IMR-90 (cell line): ENCODE data around the gene RGN. TPM values are rescaled to one million over a fixed set of nuclear protein-coding genes. Genes with fewer than 3 reads are reported as not detected.

Source experiments
- ATAC-seq: fragments of 200-7000 bp; cut with Tn5 transposase; 2 replicates; pipeline ENCODE4 v1.9.1; 2020; ENCODE audit warnings: low read depth, mild to moderate bottlenecking, moderate library complexity
- BruUV-seq: library from RNA; stranded (reverse); fragments of 400-500 nt; replicated peaks from 2 replicates; lab custom pipeline; 2021; lab: Mats Ljungman, UMichigan
- CTCF ChIA-PET: fragments of 300-600 bp; formaldehyde crosslinking; extraction: SDS; loops from one replicate; lab custom pipeline; 2021; ENCODE audit warnings: antibody characterized with exemption; lab: Yijun Ruan, JAX
- POLR2A ChIA-PET: fragments of 300-600 bp; sonication (Branson Sonifier 250); formaldehyde crosslinking; loops from one replicate; lab custom pipeline; 2022; ENCODE audit warnings: antibody characterized with exemption; ENCODE audit not compliant: unreplicated experiment; lab: Charles Lee
- DNase-seq: peaks from one replicate; pipeline ENCODE4 v3.0.0; 2013
- H2AFZ ChIP-seq: replicated peaks from 2 replicates; pipeline ENCODE3; 2013; ENCODE audit warnings: low read length, mild to moderate bottlenecking; ENCODE audit not compliant: poor library complexity
- H2AK5ac ChIP-seq: 2 replicates; pipeline ENCODE4 v1.6.1; 2013; ENCODE audit warnings: low read depth, low read length, inconsistent platforms
- H2AK9ac ChIP-seq: replicated peaks from 2 replicates; pipeline ENCODE3; 2013; ENCODE audit warnings: mild to moderate bottlenecking, low read depth, low read length, moderate library complexity; ENCODE audit not compliant: poor library complexity
- H2BK120ac ChIP-seq: 2 replicates; pipeline ENCODE4 v1.6.1; 2013; ENCODE audit warnings: low read depth, low read length, inconsistent platforms
- H2BK15ac ChIP-seq: 3 replicates; pipeline ENCODE4 v1.6.1; 2013; ENCODE audit warnings: low read depth, low read length, inconsistent platforms
- H2BK20ac ChIP-seq: 2 replicates; pipeline ENCODE4 v1.6.1; 2013; ENCODE audit warnings: low read depth, mild to moderate bottlenecking, inconsistent platforms, low read length, moderate library complexity
- H2BK5ac ChIP-seq: 2 replicates; pipeline ENCODE4 v1.6.1; 2013; ENCODE audit warnings: mild to moderate bottlenecking, low read depth, low read length, inconsistent platforms; ENCODE audit not compliant: poor library complexity, severe bottlenecking
- H3K14ac ChIP-seq: replicated peaks from 2 replicates; pipeline ENCODE4 v1.6.1; 2013; ENCODE audit warnings: low read depth, low read length, inconsistent platforms
- H3K18ac ChIP-seq: 2 replicates; pipeline ENCODE4 v1.6.1; 2013; ENCODE audit warnings: low read depth, low read length, control low read depth
- H3K23ac ChIP-seq: 2 replicates; pipeline ENCODE4 v1.6.1; 2013; ENCODE audit warnings: low read depth, low read length, inconsistent platforms
- H3K27ac ChIP-seq: 2 replicates; pipeline ENCODE4 v1.5.1; 2013; ENCODE audit warnings: mild to moderate bottlenecking, control low read depth, low read length; ENCODE audit not compliant: insufficient read depth
- H3K27me3 ChIP-seq: 2 replicates; pipeline ENCODE4 v1.6.1; 2013; ENCODE audit warnings: low read length; ENCODE audit not compliant: control insufficient read depth, insufficient read depth
- H3K36me3 ChIP-seq: 2 replicates; pipeline ENCODE4 v1.6.1; 2013; ENCODE audit warnings: low read length, mixed read lengths; ENCODE audit not compliant: control insufficient read depth, insufficient read depth
- H3K4ac ChIP-seq: 2 replicates; pipeline ENCODE4 v1.6.1; 2013; ENCODE audit warnings: low read depth, low read length, inconsistent platforms
- H3K4me1 ChIP-seq: 2 replicates; pipeline ENCODE4 v1.6.1; 2013; ENCODE audit warnings: low read length, mixed read lengths; ENCODE audit not compliant: control insufficient read depth, insufficient read depth
- H3K4me2 ChIP-seq: 2 replicates; pipeline ENCODE4 v1.6.1; 2013; ENCODE audit warnings: low read depth, mild to moderate bottlenecking, control low read depth, low read length, moderate library complexity
- H3K4me3 ChIP-seq: 2 replicates; pipeline ENCODE4 v1.5.1; 2013; ENCODE audit warnings: low read depth, mild to moderate bottlenecking, control low read depth, low read length, moderate library complexity; ENCODE audit not compliant: insufficient read depth
- H3K56ac ChIP-seq: 2 replicates; pipeline ENCODE4 v1.6.1; 2013; ENCODE audit warnings: low read length, inconsistent platforms; ENCODE audit not compliant: insufficient read depth; ENCODE audit errors: extremely low read depth
- H3K79me1 ChIP-seq, 2 experiments: 2 replicates each; pipeline ENCODE4 v1.6.1; 2013; ENCODE audit warnings: low read length in 2 of 2, inconsistent platforms in 1 of 2, low read depth in 1 of 2
- H3K9ac ChIP-seq: 2 replicates; pipeline ENCODE4 v1.6.1; 2013; ENCODE audit warnings: low read depth, low read length, control low read depth
- H3K9me1 ChIP-seq: 2 replicates; pipeline ENCODE4 v1.6.1; 2013; ENCODE audit warnings: low read length, inconsistent platforms; ENCODE audit not compliant: insufficient read depth
- H3K9me3 ChIP-seq: 2 replicates; pipeline ENCODE4 v1.6.1; 2013; ENCODE audit warnings: low read length; ENCODE audit not compliant: control insufficient read depth, insufficient read depth
- H4K20me1 ChIP-seq: 2 replicates; pipeline ENCODE4 v1.6.1; 2013; ENCODE audit warnings: low read length, inconsistent platforms; ENCODE audit not compliant: insufficient read depth
- H4K5ac ChIP-seq: 2 replicates; pipeline ENCODE4 v1.6.1; 2013; ENCODE audit warnings: mild to moderate bottlenecking, low read depth, low read length, control low read depth
- H4K8ac ChIP-seq, 2 experiments: 2 replicates each; pipeline ENCODE4 v1.6.1; 2013; ENCODE audit warnings: low read depth in 2 of 2, low read length in 2 of 2, control low read depth in 1 of 2, inconsistent platforms in 1 of 2
- H4K91ac ChIP-seq: 2 replicates; pipeline ENCODE4 v1.6.1; 2013; ENCODE audit warnings: low read depth, low read length, inconsistent platforms; ENCODE audit not compliant: insufficient read depth
- BHLHE40 ChIP-seq: fragments of 150-350 bp; IDR thresholded peaks from 2 replicates; pipeline ENCODE4 v1.6.1; 2016; ENCODE audit warnings: mild to moderate bottlenecking, low read depth, low read length
- CEBPB ChIP-seq: IDR thresholded peaks from 2 replicates; pipeline ENCODE4 v1.6.1; 2012; ENCODE audit warnings: low read depth, low read length, improper control_type of control experiment
- CHD1 ChIP-seq: IDR thresholded peaks from 2 replicates; pipeline ENCODE4 v1.6.1; 2012; ENCODE audit warnings: low read depth, low read length, improper control_type of control experiment
- CTCF ChIP-seq: conservative IDR thresholded peaks from 2 replicates; pipeline ENCODE4 v1.5.1; 2012; ENCODE audit warnings: mild to moderate bottlenecking, low read depth, low read length, improper control_type of control experiment
- FOS ChIP-seq: fragments of 150-350 bp; IDR thresholded peaks from 2 replicates; pipeline ENCODE4 v1.6.1; 2016; ENCODE audit warnings: low read depth, low read length
- MAFK ChIP-seq: IDR thresholded peaks from 2 replicates; pipeline ENCODE4 v1.6.1; 2012; ENCODE audit warnings: low read depth, low read length, improper control_type of control experiment
- MAZ ChIP-seq: IDR thresholded peaks from 2 replicates; pipeline ENCODE4 v1.6.1; 2012; ENCODE audit warnings: low read depth, mild to moderate bottlenecking, low read length, improper control_type of control experiment, moderate library complexity, borderline replicate concordance
- MXI1 ChIP-seq: IDR thresholded peaks from 2 replicates; pipeline ENCODE4 v1.6.1; 2012; ENCODE audit warnings: low read depth, mild to moderate bottlenecking, low read length, moderate library complexity, borderline replicate concordance
- NFE2L2 ChIP-seq: fragments of 150-350 bp; IDR thresholded peaks from 2 replicates; pipeline ENCODE4 v1.6.1; 2016; ENCODE audit warnings: low read depth, mild to moderate bottlenecking, low read length
- POLR2A ChIP-seq: IDR thresholded peaks from 2 replicates; pipeline ENCODE4 v1.6.1; 2012; ENCODE audit warnings: mild to moderate bottlenecking, low read depth, low read length
- RAD21 ChIP-seq: IDR thresholded peaks from 2 replicates; pipeline ENCODE4 v1.6.1; 2012; ENCODE audit warnings: low read length, improper control_type of control experiment
- RCOR1 ChIP-seq: IDR thresholded peaks from 2 replicates; pipeline ENCODE4 v1.6.1; 2012; ENCODE audit warnings: mild to moderate bottlenecking, low read length, improper control_type of control experiment; ENCODE audit not compliant: insufficient replicate concordance
- RFX5 ChIP-seq: IDR thresholded peaks from 2 replicates; pipeline ENCODE4 v1.8.0; 2012; ENCODE audit warnings: low read depth, mild to moderate bottlenecking, low read length, moderate library complexity
- SMC3 ChIP-seq: fragments of 150-350 bp; IDR thresholded peaks from 2 replicates; pipeline ENCODE4 v1.6.1; 2016; ENCODE audit warnings: low read depth, mild to moderate bottlenecking, antibody characterized with exemption, low read length, moderate library complexity
- WGBS, 2 experiments: methylation state at CpG; one replicate each; pipeline versions ENCODE4 v1.1.5 to v1.1.7; 2013; ENCODE audit warnings: missing lambda C conversion rate in 2 of 2; ENCODE audit not compliant: insufficient read length in 1 of 2; ENCODE audit errors: extremely low coverage in 2 of 2; 5-methylcytosine and 5-hydroxymethylcytosine counted together
- dilution Hi-C: fragments of 300-500 bp; cut with HindIII; formaldehyde crosslinking; loops from one replicate; pipeline ENCODE4 v1.14.3; 2018; ENCODE audit warnings: low sequenced_read_pairs; ENCODE audit not compliant: unreplicated experiment
- in situ Hi-C: fragments of 300-500 bp; cut with MboI; formaldehyde crosslinking; loops from 3 replicates; pipeline ENCODE4 v1.14.3; 2019; ENCODE audit warnings: low sequenced_read_pairs, inconsistent platforms, mixed read lengths
- intact Hi-C: fragments of 100-400 bp; cut with micrococcal nuclease; formaldehyde crosslinking; loops from 2 replicates; pipeline ENCODE4 v1.10.0; 2022
- polyA plus RNA-seq, 3 experiments: library from polyadenylated mRNA; depleted of rRNA; stranded (reverse); fragments of >200 nt; gene quantifications; 2 replicates each; pipeline ENCODE4 v1.2.3, GENCODE V29; 2012; ENCODE audit warnings: low replicate concordance in 1 of 3
- total RNA-seq: library from RNA; depleted of rRNA; stranded (reverse); fragments of >200 nt; gene quantifications from 2 replicates; pipeline ENCODE4 v1.2.3, GENCODE V29; 2012
- TF ChIP-seq, protein P1 (sequence below): fragments of 150-350 bp; IDR thresholded peaks from 2 replicates; pipeline ENCODE4 v1.6.1; 2016; ENCODE audit warnings: low read depth, mild to moderate bottlenecking, low read length, moderate library complexity, borderline replicate concordance
- TF ChIP-seq, protein P2 (sequence below): fragments of 150-350 bp; IDR thresholded peaks from 2 replicates; pipeline ENCODE4 v1.6.1; 2017; ENCODE audit warnings: mild to moderate bottlenecking, antibody characterized with exemption, low read length, low read depth

RGN gene
- total and polyA plus RNA-seq, 2 of the 4 experiments (the other 2 are of a cell fraction) = 0.18 to 0.26 TPM

- CTCF ChIA-PET = no interaction called here
- no TSS peak for BruUV-seq
- WGBS, 2 experiments = no CpG with 5 or more reads among the region's 2 CpGs
These were observed 16.9 kb upstream of the RGN start for GRCh38 chrX:47061238-47061919.

More at GRCh38 chrX:47061238-47061919, 16.9 kb upstream of the RGN start:
- Histone ChIP-seq H3K9me3 (no peaks in the 10 kb centered on the region), H4K91ac (no peak overlapping the region), H3K4me3 (no peak overlapping the region), H2AK5ac (no peak overlapping the region), H3K14ac (no peak overlapping the region), H3K4me2 (no peak overlapping the region), H2BK5ac (no peak overlapping the region), H4K8ac (no peak overlapping the region), H2BK120ac (no peak overlapping the region), H3K79me1 (no peaks in the 10 kb centered on the region), H4K20me1 (no peaks in the 10 kb centered on the region), H4K5ac (no peak overlapping the region), H3K56ac (no peak overlapping the region), H3K4me1 (no peaks in the 10 kb centered on the region), H3K9me1 (peaks cover 4% of the 10 kb centered on the region; the same call in 1 of the 2 replicates), H2BK15ac (no peak overlapping the region), H2BK20ac (no peak overlapping the region), H3K18ac (no peak overlapping the region), H3K27me3 (peaks cover 19% of the 10 kb centered on the region), H3K4ac (no peak overlapping the region), H3K36me3 (peaks cover 3% of the 10 kb centered on the region; the same call in 1 of the 2 replicates), H2AK9ac (no peak overlapping the region), H3K27ac (no peak overlapping the region), H3K9ac (no peak overlapping the region), H2AFZ (no peak overlapping the region), H3K23ac (no peak overlapping the region)
- ATAC-seq = no peak
- TF ChIP-seq MXI1 = no peak
- no peak for TF ChIP-seq POLR2A
- TF ChIP-seq RCOR1 = no peak
- TF ChIP-seq SMC3 = no peak
- no peak for TF ChIP-seq RAD21
- TF ChIP-seq FOS = no peak
- no peak for TF ChIP-seq RFX5
- no peak for TF ChIP-seq MAZ
- TF ChIP-seq BHLHE40 = no peak
- TF ChIP-seq MAFK = no peak
- TF ChIP-seq, protein P1, sequence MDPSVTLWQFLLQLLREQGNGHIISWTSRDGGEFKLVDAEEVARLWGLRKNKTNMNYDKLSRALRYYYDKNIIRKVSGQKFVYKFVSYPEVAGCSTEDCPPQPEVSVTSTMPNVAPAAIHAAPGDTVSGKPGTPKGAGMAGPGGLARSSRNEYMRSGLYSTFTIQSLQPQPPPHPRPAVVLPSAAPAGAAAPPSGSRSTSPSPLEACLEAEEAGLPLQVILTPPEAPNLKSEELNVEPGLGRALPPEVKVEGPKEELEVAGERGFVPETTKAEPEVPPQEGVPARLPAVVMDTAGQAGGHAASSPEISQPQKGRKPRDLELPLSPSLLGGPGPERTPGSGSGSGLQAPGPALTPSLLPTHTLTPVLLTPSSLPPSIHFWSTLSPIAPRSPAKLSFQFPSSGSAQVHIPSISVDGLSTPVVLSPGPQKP = no peak
- TF ChIP-seq, protein P2, sequence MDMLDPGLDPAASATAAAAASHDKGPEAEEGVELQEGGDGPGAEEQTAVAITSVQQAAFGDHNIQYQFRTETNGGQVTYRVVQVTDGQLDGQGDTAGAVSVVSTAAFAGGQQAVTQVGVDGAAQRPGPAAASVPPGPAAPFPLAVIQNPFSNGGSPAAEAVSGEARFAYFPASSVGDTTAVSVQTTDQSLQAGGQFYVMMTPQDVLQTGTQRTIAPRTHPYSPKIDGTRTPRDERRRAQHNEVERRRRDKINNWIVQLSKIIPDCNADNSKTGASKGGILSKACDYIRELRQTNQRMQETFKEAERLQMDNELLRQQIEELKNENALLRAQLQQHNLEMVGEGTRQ = no peak
- no peak for TF ChIP-seq NFE2L2
- no peak for TF ChIP-seq CEBPB
- no peak for TF ChIP-seq CHD1
- TF ChIP-seq CTCF = no peak
- in situ Hi-C loops = no loop called here
- intact Hi-C loops = no loop called here
- dilution Hi-C loops = no loop called here
- no peak for DNase-seq
- POLR2A ChIA-PET = interaction anchor here (0.6 kb wide), 1 partner anchor 35 kb away, joined by 3 read pairs; no protein-coding TSS in a partner anchor
